GM12873 (cell line): Measurements from ENCODE around the gene CHKA.
A peak's percentile ranks its signal among the peaks of the same experiment; 100 is the strongest.

Source experiments
- TF ChIP-seq, protein P1 (sequence below): IDR thresholded peaks from 2 replicates; pipeline ENCODE4 v1.5.1; 2012; ENCODE audit warnings: low read depth, mild to moderate bottlenecking, moderate library complexity, low read length, control low read depth; ENCODE audit not compliant: insufficient read depth; ENCODE audit errors: missing control alignments

Gene CHKA

DNA sequence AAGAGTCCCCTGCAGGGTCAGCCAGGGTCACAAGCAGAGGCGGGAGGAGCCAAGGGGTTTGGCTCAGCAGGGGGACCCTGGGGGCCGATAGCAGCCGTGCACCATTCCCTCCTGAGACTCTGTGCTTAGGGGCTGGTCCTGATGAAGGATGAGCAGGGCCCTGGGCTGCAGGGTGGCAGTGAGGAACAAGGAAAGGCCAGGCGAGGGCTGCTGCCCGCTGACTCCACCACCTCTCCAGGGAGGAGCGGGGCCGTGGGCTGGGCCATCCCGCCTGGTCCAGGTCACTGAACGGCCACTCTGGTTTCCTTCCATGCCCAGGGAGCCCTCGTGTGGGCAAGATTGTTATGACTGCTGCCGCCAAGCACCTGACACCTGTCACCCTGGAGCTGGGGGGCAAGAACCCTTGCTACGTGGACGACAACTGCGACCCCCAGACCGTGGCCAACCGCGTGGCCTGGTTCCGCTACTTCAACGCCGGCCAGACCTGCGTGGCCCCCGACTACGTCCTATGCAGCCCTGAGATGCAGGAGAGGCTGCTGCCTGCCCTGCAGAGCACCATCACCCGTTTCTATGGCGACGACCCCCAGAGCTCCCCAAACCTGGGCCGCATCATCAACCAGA lies 99.9 kb downstream of the CHKA start:
- TF ChIP-seq, protein P1, sequence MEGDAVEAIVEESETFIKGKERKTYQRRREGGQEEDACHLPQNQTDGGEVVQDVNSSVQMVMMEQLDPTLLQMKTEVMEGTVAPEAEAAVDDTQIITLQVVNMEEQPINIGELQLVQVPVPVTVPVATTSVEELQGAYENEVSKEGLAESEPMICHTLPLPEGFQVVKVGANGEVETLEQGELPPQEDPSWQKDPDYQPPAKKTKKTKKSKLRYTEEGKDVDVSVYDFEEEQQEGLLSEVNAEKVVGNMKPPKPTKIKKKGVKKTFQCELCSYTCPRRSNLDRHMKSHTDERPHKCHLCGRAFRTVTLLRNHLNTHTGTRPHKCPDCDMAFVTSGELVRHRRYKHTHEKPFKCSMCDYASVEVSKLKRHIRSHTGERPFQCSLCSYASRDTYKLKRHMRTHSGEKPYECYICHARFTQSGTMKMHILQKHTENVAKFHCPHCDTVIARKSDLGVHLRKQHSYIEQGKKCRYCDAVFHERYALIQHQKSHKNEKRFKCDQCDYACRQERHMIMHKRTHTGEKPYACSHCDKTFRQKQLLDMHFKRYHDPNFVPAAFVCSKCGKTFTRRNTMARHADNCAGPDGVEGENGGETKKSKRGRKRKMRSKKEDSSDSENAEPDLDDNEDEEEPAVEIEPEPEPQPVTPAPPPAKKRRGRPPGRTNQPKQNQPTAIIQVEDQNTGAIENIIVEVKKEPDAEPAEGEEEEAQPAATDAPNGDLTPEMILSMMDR = peak; percentile 32

DNA sequence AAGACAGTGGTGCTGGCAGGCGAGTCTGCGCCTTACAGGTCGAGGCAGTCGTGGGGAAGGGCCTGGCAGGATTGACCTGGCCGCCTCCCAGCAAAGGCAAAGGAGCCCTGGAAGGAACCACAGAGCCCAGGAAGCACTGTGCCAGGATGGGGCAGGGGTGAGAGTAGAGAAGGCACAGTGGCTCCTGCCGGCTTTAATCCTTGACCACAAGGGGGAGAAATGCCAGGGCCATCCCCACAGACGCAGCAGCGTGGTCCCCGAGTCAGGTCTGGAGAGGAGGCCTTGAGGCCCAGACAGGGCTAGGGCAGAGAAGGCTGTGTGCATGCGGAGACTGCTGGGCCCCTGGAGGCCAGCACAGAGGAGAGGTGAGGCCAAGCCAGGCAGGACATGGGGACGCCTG lies 100.6 kb downstream of the CHKA start:
- TF ChIP-seq, protein P1 = no peak

DNA sequence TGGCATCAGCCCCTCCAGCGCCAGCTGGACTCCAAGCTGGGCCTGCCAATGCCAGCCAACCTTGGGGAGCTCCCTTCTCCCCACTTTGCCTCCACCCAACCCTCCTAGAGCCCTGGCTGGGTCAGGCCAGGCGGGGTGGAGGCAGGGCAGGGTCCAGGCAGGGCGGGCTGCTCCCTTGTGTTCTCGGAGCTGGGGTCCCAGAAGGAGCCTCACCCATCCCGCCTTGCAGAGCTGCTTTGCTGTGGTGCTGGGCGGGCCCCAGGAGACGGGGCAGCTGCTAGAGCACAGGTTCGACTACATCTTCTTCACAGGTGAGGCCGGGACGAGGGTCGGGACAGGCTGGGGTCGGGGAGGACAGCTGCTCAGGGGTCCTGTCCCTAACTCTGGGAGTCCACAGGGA lies 101.7 kb downstream of the CHKA start:
- TF ChIP-seq, protein P1 = no peak

DNA sequence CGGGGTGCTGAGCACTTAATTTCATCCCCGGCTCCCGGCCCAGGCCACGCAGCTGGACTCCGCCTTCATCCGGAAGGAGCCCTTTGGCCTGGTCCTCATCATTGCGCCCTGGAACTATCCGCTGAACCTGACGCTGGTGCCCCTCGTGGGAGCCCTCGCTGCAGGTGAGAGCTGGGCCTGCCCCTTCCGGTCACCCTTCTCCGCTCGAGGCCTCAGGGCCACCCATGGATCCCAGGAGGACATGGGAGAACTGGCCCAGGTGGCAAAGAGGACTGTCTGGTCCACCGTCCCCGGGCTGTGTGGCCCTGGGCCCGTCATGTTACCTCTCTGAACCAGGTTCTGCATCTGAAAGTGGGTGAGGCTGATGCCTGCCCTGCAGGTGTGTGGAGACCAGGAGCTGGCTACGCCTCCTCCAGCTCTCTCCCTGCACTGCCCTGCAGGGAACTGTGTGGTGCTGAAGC lies 102.4 kb downstream of the CHKA start:
- TF ChIP-seq, protein P1 = no peak

DNA sequence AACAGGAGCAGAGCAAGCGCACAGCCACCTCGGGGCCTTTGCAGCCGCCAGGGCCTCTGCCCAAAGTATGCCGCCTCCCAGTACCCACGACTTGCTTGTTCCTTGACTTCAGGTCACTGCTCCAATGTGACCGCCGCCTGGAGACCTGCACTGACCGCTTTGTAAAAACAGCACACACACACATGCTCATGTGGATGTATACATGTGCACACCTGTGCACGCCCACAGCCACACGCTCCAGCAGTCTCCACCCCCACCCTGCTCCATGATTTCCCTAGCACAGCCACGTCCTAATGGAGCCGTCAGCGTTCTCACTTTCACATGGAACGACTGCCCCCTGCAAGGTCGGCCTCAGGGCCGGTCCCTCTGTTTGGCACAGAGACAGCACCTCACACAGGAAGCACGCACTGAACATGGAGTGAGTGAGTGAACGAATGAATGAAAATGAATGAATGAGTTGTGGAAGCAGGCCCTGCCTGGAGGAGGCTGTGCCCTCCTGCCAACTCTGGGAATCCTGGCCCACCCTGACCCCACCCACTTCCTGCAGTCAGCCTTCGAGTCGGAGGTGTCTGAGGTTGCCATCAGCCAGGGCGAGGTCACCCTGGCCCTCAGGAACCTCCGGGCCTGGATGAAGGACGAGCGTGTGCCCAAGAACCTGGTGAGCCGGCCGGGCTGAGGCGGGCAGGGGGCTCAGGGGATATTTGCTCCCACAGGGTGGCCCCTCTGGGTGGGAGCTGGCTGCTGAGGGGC lies 103.0 kb downstream of the CHKA start:
- TF ChIP-seq, protein P1 = no peak

DNA sequence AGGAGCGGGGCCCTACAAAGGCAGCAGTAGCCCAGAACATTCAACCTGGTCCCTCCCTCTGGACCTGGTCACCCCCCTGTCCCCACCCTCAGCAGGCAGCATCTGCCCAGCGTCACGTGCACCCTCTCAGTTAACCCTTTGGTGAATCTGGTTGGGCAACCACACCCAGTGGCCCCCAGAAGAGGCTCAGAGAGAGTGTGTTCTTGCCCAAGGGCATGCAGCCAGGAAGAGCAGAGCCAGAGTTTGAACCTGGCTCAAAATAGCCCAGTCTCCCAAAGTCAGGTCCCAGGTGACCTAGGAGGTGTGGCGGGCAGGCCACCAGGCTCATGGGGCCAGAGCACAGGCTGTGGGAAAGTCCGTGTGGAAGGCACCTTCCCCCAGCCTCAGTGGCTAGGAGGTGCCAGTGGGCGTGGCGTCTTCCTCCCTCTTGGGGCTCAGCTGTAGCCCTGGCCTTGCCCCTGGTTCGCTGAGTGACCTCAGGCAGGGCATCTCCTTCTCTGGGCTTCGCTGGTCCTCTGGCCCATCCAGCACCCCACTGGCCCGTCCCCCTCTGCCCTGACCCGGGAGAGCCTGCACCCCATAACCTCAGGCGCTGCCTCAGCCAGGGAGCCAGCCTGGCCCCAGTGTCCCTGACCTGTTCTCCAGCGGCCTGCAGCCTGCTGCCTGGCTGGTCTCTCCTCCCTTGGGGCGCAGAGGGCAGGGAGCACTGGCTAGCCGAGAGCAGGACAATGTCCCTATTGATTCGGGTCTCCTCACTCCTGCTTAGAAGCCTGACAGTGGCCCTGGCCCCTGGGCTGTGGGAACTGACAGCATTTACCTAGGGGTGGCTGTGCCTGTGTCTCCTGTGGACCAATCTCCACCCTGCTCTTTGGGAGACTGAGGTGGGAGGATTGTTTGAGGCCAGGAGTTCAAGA lies 104.0 kb downstream of the CHKA start:
- TF ChIP-seq, protein P1 = no peak
